Mucosa of descending colon (tissue), 3 donors: ENCODE results near the gene TM9SF2. TPM values are rescaled to one million over a fixed set of nuclear protein-coding genes. Genes with fewer than 3 reads are reported as not detected.

Experiments
- ATAC-seq: fragments of 200-7000 bp; cut with Tn5 transposase; one replicate; pipeline ENCODE4 v1.9.1; 2020; ENCODE audit warnings: mild to moderate bottlenecking, moderate library complexity
- DNase-seq, 3 donors: peaks; one replicate each; pipeline ENCODE4 v3.0.0-alpha.2; 2020
- H3K36me3 ChIP-seq: fragments of 200-600 bp; one replicate; pipeline ENCODE4 v1.8.0; 2021; ENCODE audit warnings: low read depth, mild to moderate bottlenecking
- H3K4me1 ChIP-seq: fragments of 200-600 bp; one replicate; pipeline ENCODE4 v1.8.0; 2021; ENCODE audit warnings: low read depth, mild to moderate bottlenecking
- H3K4me3 ChIP-seq: fragments of 200-600 bp; one replicate; pipeline ENCODE4 v1.8.0; 2021; ENCODE audit warnings: mild to moderate bottlenecking
- H3K9me3 ChIP-seq: fragments of 200-600 bp; one replicate; pipeline ENCODE4 v1.8.0; 2021; ENCODE audit warnings: mild to moderate bottlenecking
- CTCF ChIP-seq: fragments of 200-600 bp; IDR thresholded peaks from one replicate; pipeline ENCODE4 v1.8.0; 2022; ENCODE audit warnings: antibody characterized with exemption, mild to moderate bottlenecking
- intact Hi-C, 2 donors: fragments of 100-400 bp; cut with DNase I in 1 of 2; cut with micrococcal nuclease in 1 of 2; formaldehyde crosslinking; loops; one replicate each; pipeline versions ENCODE4 v1.11.0 to v1.11.1; 2022; cut with DNase I, micrococcal nuclease
- total RNA-seq, 3 donors: library from RNA; stranded (reverse); fragmentation: NEBNext Ultra II Directional in 2 of 3; extraction: Animal tissue kit (Norgen Biotek cat#: 25700) in 2 of 3; gene quantifications; one replicate each; pipeline versions ENCODE4 v1.2.1 to v1.2.4, GENCODE V29; 2021 to 2023
- donor health status: DM: no; HTN: no; CAD: no; lungs with moderate emphysema.
- donor health status: DM: no; HTN: no; CAD: no.
- donor health status: DM: no; HTN: yes; CAD: no.

Gene TM9SF2
- total RNA-seq, 3 donors from 2014 or later = 129 to 202 (median 200) TPM

GRCh38 chr13:99471221-99472121 is 29.8 kb upstream of the TM9SF2 start:
- Histone ChIP-seq H3K4me1 (no peaks in the 10 kb centered on the region), H3K9me3 (no peaks in the 10 kb centered on the region), H3K4me3 (no peak overlapping the region), H3K36me3 (no peaks in the 10 kb centered on the region)
- no peak for ATAC-seq
- TF ChIP-seq CTCF = no peak
- intact Hi-C loops = no loop called here
- DNase-seq = no peak

GRCh38 chr13:99472122-99472440 is 29.2 kb upstream of the TM9SF2 start:
- ATAC-seq (no peak), DNase-seq (no peak)
- no peak for TF ChIP-seq CTCF

GRCh38 chr13:99473515-99473914 is 27.8 kb upstream of the TM9SF2 start:
- DNase-seq (no peak), ATAC-seq (no peak)
- intact Hi-C loops = no loop called here
- Histone ChIP-seq H3K4me1 (no peaks in the 10 kb centered on the region), H3K4me3 (no peak overlapping the region), H3K9me3 (no peaks in the 10 kb centered on the region), H3K36me3 (no peaks in the 10 kb centered on the region)
- TF ChIP-seq CTCF = no peak

More at GRCh38 chr13:99472122-99472440, 29.2 kb upstream of the TM9SF2 start:
- H3K36me3 ChIP-seq = no peaks in the 10 kb centered on the region
- H3K4me3 ChIP-seq = no peak overlapping the region
- no peaks in the 10 kb centered on the region for H3K4me1 ChIP-seq
- intact Hi-C loops = no loop called here
- no peaks in the 10 kb centered on the region for H3K9me3 ChIP-seq

- H3K4me1 ChIP-seq = no peaks in the 10 kb centered on the region
- ATAC-seq = no peak
- intact Hi-C loops = no loop called here
- no peaks in the 10 kb centered on the region for H3K36me3 ChIP-seq
- no peak overlapping the region for H3K4me3 ChIP-seq
- no peak for TF ChIP-seq CTCF
- DNase-seq = no peak
- no peaks in the 10 kb centered on the region for H3K9me3 ChIP-seq
Observed at GRCh38 chr13:99476648-99477047, 24.6 kb upstream of the TM9SF2 start.

- intact Hi-C loops = no loop called here
- Histone ChIP-seq H3K36me3 (no peaks in the 10 kb centered on the region), H3K9me3 (no peaks in the 10 kb centered on the region), H3K4me1 (no peaks in the 10 kb centered on the region), H3K4me3 (no peak overlapping the region)
- ATAC-seq (no peak), DNase-seq (no peak)
- no peak for TF ChIP-seq CTCF
Observed at GRCh38 chr13:99477493-99477892, 23.8 kb upstream of the TM9SF2 start.
